Activated CD4-positive, alpha-beta T cell treated with anti-CD3 and anti-CD28 coated beads for 24 hours (primary cell): ENCODE results near the gene ADGRF3.
"Not testable (repeated sequence)": the region's sequence is repeated elsewhere in the genome, so short reads cannot be mapped to it uniquely, and the experiment has no call there.

Experiments used
- DNase-seq, 2 donors: peaks; one replicate each; pipeline ENCODE4 v3.0.0-alpha.2; 2020; ENCODE audit warnings: low read depth in 2 of 2

The ADGRF3 gene

GRCh38 chr2:26276484-26277227, 69.9 kb downstream of the ADGRF3 start:
- no peak for DNase-seq

GRCh38 chr2:26274058-26274613, 72.5 kb downstream of the ADGRF3 start:
- no peak for DNase-seq

- DNase-seq, result no peak
Measured at GRCh38 chr2:26273501-26273900, 73.1 kb downstream of the ADGRF3 start.

GRCh38 chr2:26270373-26270772, 76.2 kb downstream of the ADGRF3 start:
- DNase-seq, result no peak

- DNase-seq, result no peak
Measured at GRCh38 chr2:26269571-26270158, 76.9 kb downstream of the ADGRF3 start.

GRCh38 chr2:26268670-26269385, 77.8 kb downstream of the ADGRF3 start:
- not testable (repeated sequence) for DNase-seq

- DNase-seq, result no peak
Measured at GRCh38 chr2:26268213-26268612, 78.4 kb downstream of the ADGRF3 start.

- DNase-seq, result not testable (repeated sequence)
Measured at GRCh38 chr2:26258836-26259235, 87.8 kb downstream of the ADGRF3 start.
